HG03280 (cell line): ENCODE results near the gene OR52I1.

Experiments
- ATAC-seq: cut with Tn5 transposase; IDR thresholded peaks from one replicate; pipeline ENCODE4 v1.9.1; 2021; ENCODE audit warnings: mild to moderate bottlenecking, moderate library complexity; ENCODE audit not compliant: unreplicated experiment

Gene OR52I1

DNA sequence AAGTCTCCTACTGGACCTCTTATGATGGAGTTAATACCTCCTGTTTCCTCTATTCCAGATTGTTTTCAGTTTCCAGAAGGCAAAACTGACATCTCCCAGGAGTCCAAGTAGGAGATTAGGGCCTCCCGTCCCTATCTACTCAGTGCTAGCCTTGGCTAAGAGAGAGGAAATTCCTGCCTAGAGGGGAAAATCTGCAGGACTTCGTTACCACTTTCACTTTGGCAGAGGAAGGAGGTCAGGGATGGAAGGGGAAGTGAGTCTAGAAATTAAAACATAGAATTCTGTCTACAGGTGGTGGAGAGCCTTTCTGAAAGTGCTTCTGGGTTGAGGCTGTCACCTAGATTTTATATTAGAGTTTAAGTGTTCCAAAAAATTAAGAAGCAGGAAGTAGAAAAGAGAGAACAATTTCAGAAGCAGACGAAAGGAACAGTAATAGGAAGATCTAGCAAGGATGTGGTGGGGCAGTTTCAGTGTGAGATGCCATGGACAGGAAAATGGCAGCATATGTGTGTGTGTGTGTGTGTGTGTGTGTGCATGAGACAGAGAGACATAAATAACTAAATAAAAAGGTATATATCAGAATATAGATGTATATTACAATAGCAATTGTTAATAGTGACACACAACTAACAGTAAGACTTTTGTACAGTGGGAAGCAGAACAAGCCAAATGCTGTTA, 16.6 kb downstream of the OR52I1 start:
- ATAC-seq = no peak

- no peak for ATAC-seq
These were observed 18.1 kb downstream of the OR52I1 start for GRCh38 chr11:4611986-4612385.

DNA sequence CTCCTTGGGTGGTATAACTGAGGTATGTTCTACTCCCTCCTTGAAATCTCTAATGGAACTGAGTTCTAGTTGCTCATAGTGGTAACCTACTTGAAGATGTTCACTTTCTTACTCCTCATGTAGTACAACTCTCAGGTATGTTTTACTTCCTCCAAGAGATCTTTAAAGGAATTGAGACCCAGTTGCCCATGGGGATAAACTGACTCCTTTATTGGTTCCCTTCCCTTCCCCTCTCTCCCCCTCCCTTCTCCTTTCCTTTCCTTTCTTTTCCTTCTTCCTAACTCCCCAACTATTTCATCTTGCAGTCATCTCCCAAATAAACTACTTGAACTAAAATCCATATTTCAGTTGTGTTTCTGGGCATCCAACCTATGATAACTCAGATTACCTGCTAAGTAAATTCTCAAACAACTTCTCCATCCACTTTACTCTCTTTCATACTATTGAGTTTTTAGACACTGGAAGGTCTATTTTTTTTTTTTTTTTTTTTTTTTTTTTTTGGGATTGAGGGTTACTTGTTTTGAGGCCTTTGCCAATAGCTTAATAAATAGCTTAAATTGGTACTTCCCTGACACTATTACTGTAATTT, 22.1 kb downstream of the OR52I1 start:
- no peak for ATAC-seq

DNA sequence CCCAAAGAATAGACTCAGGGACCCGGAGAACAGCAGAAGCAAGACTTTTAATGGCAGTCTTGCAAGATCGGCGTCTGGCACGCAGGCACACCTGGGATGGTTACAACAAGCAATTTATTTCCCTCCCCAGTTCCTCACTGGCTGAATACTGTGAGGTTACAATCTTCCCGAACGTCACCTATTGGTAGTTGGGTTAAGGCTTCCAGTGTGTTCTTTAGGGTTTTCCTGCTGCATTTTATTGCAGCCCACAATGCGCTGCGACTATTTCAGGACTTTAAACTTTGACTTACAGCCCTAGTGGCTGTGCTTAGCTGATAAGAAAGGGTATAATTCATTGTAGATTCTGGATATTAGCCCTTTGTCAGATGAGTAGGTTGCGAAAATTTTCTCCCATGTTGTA, 25.7 kb downstream of the OR52I1 start:
- ATAC-seq = no peak

DNA sequence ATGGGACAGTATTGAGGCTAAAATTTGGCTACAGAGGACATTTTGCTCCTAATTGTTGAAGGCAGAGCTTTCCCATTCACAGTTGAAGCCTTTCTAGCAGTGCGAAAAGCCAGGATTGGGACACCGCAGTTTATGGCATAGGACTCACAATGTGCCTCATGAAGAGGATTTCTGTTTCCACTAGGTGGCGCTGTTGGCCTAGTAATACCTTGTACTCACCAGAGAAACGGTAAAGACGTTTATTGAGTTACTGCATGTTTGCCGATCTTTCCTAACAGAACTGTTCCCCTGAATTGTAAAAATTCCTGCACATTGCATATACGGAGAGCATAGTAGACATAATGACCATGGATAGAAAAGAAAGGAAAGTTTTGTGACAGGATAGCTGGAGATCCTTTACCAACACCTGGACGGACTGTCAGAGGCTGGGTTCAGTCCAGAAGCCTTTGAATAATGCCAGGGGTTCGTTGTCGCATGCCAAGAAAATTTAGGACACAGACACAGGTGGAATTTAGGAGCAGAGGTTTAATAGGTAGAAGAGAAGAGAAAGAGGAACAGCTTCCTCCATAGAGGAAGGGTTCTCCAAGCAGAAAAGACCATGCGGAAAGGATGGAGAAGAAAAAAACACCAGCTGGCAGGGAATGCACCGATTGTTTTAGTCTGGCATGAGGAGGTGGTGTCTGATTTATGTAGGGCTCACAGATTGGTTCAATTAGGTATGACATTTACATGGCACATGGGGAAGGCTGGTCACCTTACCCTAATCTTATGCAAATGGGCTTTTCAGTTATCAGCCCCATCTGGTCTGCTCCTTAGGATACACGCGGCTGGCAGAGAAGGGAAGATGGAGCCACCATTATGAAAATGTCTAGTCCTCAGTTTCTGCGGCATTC, 32.6 kb downstream of the OR52I1 start:
- peak; percentile 70 for ATAC-seq

DNA sequence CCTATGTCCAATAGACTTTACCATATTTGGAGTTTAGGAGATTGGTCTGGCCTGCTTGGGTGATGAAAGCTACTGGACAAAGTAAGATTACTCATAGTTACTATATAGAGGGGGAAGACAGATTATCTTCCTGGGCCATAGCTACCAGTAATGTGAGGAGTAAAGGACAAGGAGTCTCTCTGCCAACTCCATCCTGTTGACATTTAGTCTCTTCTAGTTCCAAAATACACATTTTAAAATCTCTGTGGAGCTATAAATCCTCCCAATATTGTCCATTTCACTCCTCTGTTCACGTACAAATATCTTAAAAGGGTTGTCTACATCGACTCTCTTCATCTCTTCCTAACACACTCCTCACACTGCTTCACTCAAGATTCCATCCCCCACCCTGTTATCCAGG, 42.3 kb downstream of the OR52I1 start:
- no peak for ATAC-seq

DNA sequence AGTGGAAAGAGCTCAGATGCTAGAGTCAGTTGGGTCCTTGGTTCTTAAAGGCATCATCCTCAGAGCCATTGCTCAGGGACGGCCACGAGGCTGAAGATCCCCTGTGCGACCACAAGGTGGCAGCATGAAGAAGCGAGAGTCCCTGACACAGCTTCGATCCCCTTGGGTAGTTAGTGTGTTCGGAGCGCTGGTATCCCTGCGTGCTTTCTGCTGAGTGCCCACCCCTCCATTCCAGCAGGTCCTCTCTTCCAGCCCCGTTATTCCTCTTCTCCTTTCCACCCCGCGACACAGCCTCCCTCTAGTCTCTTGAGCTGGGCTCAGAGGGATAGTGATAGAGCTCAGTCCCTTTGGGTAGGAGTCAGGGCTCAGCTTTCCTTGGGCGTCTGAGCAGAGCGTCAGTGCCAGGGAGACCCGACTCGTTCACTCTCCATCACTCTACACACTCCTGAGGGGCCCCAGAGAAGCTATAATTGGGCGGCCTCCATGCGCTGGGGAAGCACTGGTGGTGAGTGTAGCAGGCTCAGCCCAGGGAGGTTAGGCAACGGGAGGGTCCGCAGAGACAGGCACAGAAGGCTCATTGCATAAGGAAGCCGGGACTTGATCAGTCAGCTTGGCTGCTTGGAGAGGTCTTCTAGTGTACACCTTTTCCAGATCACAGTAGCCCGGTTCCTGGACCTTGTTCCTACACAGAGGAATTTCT, 43.3 kb downstream of the OR52I1 start, which contains the start of gene OR51D1:
OR51D1 (plus strand) TSS at position 516 of the 700 bp plus-strand sequence. CDS start 2,314 bp downstream, outside the sequence.
- ATAC-seq = peak; percentile 95

DNA sequence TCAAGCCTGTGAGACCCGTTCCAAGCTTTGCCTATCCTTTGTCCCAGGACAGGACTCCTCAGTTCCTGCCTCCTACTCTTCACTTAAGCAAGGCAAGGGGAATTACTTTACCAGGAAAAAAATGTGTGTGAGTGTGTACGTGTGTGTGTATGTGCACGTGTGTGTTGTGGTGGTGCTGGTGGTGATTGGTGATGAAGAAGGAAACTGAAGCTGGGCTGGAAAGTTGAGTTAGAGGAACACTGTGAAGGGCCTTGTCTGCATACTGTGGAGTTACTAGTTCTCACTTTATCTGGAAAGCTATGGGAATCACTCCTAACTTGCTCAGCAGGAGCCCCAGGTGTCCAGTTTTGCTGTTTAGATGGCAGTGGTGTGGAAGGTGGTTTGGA, 43.8 kb downstream of the OR52I1 start:
- no peak for ATAC-seq

DNA sequence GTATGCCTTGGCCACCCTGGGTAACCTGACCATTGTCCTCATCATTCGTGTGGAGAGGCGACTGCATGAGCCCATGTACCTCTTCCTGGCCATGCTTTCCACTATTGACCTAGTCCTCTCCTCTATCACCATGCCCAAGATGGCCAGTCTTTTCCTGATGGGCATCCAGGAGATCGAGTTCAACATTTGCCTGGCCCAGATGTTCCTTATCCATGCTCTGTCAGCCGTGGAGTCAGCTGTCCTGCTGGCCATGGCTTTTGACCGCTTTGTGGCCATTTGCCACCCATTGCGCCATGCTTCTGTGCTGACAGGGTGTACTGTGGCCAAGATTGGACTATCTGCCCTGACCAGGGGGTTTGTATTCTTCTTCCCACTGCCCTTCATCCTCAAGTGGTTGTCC, 46.1 kb downstream of the OR52I1 start:
- no peak for ATAC-seq

DNA sequence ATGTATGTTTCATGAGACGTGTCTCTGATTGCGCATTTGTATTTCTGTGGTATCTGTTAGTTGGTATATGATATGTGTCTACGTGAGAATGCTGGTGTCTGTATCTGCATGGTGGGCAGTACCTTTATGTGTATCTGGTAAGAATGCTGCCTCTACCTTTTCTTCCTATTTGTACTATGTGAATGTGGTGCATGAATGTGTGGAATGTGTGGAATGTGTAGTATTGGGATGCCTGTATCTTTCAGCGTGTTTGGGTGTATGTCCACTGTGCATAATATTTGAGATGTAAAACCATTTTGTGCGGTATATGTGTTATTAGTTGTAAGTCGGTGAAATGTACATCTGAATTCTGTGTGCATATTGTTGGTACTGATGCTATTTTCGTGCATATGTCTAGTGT, 47.7 kb downstream of the OR52I1 start:
- ATAC-seq = no peak

GRCh38 chr11:4642043-4642442, 48.2 kb downstream of the OR52I1 start:
- no peak for ATAC-seq

DNA sequence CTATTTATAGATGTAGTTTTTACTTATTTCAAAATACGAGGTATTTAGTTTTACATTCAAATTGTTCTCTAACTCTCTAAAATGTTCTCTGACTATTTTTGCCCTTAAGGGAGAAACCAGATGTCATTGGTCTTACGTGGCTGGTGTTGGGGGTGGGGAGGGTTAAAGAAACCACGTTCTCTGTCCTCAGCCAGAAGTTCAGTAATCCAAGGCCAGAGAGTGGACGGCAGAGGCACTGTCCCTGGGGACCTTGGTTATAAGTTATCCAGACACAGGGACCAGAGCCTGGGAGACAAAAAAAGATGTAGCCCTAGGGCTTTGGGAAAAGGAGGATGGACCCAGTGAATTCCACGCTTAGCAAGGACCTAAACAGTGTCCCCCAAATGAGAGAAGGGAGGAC, 49.2 kb downstream of the OR52I1 start:
- no peak for ATAC-seq

DNA sequence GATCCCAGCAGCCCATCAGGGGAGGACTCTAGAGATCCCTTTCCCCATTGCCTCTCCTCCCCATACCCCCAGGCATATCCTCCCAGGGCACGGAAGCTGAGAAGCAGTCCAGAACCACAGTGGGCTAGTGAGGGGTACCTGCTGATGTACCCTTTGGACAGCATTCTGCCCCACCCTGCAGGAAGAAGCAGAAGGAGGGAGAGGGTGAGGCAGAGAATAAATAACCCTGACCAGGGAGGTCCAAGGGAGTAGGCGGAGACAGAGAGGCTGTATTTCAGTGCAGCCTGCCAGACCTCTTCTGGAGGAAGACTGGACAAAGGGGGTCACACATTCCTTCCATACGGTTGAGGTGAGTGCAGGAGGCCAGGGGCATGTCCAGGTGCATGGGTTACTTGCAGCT, 49.8 kb downstream of the OR52I1 start, which contains the start of gene OR51E1:
OR51E1 (plus strand) TSS at position 301 of the 400 bp plus-strand sequence. CDS start 8,545 bp downstream, outside the sequence.
- ATAC-seq = no peak

DNA sequence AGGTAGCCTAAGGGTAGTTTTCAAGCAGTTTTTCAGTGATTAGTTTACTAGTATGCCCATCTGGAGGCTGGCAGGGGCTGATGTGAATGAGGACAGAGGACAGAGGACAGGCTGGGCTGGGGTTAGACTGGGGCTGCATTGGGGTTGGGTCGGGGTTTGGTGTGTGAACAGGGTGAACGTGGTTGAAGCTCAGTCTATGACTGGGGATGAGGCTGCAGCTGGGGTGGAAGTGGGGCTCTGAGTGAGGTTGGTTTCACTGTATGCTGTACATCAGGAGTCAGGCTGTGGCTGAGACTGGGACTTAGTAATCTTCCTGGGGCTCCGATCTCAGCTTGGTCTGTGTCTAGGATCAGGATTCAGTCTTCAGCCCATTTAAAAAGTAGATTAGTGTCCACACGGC, 50.4 kb downstream of the OR52I1 start:
- no peak for ATAC-seq
